ENCODE data around the gene TMC4. TPM values are rescaled to one million over a fixed set of nuclear protein-coding genes. Genes with fewer than 3 reads are reported as not detected.
A peak's percentile ranks its signal among the peaks of the same experiment; 100 is the strongest.
"Not testable (repeated sequence)": the region's sequence is repeated elsewhere in the genome, so short reads cannot be mapped to it uniquely, and the experiment has no call there.

The TMC4 gene
- polyA plus RNA-seq, 1 of the 3 experiments (the other 2 are of a cell fraction) = 2.8 TPM

DNA sequence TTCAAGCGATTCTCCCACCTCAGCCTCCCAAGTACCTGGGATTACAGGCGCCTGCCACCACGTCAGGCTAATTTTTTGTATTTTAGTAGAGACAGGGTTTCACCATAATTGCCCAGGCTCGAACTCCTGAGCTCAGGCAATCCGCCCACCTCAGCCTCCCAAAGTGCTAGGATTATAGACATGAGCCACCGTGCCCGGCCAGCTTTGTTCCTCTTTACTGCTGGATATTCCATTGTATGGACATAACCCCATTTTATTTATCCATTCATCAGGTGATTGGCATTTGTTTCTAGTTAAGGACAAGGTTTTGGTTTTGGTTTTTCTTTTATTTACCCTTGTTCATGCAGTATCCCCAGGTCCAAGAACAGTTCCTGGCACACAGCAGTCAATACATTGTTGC lies 23.6 kb upstream of the TMC4 start (continued):
- TF ChIP-seq TEAD4 (IDR thresholded peaks at IDR 0.05; ENCODE audit: borderline replicate concordance, insufficient read depth) (no peak), EZH2phosphoT487 (IDR thresholded peaks at IDR 0.05; ENCODE audit: borderline replicate concordance, low read depth) (no peak), POLR2AphosphoS5 (IDR thresholded peaks at IDR 0.05; ENCODE audit: low read depth, low read length) (no peak), GATA2 (CRISPR knock-in tag; IDR thresholded peaks at IDR 0.05) (no peak)

DNA sequence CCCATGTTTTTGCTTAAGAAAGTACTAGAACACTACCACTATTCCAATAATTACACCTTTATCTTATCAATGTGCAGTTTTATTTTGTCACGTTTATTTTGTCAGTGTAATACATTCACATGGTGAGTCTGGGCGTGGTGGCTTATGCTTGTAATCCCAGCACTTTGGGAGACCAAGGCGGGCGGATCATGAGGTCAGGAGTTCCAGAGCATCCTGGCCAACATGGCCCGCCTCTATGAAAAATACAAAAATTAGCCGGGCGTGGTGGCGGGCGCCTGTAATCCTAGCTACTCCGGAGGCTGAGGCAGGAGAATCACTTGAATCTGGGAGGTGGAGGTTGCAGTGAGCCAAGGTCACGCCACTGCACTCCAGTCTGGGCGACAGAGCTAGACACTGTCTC lies 21.5 kb upstream of the TMC4 start:
- H4K20me1 ChIP-seq (ENCODE audit: insufficient read depth); POLR2A ChIA-PET; DNase-seq; H3K4me2 ChIP-seq; H3K9me2 ChIP-seq; H3K27me3 ChIP-seq (ENCODE audit: insufficient read depth); H3K9ac ChIP-seq; H2AFZ ChIP-seq (ENCODE audit: low read depth); H3F3A ChIP-seq (replicated peaks; ENCODE audit: insufficient read depth); H3K4me3 ChIP-seq (ENCODE audit: low read depth in 2 of 2, low read length in 1 of 2); H3K9me3 ChIP-seq; H3K27ac ChIP-seq (ENCODE audit: low read depth in 2 of 2, low read length in 1 of 2); H3K4me1 ChIP-seq (ENCODE audit: control insufficient read depth in 1 of 2, insufficient read depth in 2 of 2, low read depth in 1 of 2, low read length in 1 of 2): not testable (repeated sequence)
- Histone ChIP-seq H3K79me2 (ENCODE audit: insufficient read depth) (peaks cover 35% of the 10 kb centered on the region), H3K36me3 (replicated peaks in 1 of 2; ENCODE audit: control insufficient read depth in 1 of 2, insufficient read depth in 2 of 2, low read length in 1 of 2) (peaks cover 9 to 22% of the 10 kb centered on the region in 2 experiments)
- CTCF ChIA-PET = interaction anchor here (2.2 kb wide), 1 partner anchor 38 kb away, joined by 5 read pairs; no protein-coding TSS in a partner anchor
- 94% methylated on average over 12 of the region's 12 CpGs for WGBS (ENCODE audit: low lambda C conversion rate)

- Histone ChIP-seq H3K4me3 (ENCODE audit: low read depth in 2 of 2, low read length in 1 of 2) (no peak overlapping the region), H3K4me1 (ENCODE audit: control insufficient read depth in 1 of 2, insufficient read depth in 2 of 2, low read depth in 1 of 2, low read length in 1 of 2) (peaks cover 0 to 14% of the 10 kb centered on the region in 2 experiments; a peak in 1 of 4 replicates), H3F3A (replicated peaks; ENCODE audit: insufficient read depth) (peaks cover 7% of the 10 kb centered on the region), H3K36me3 (replicated peaks in 1 of 2; ENCODE audit: control insufficient read depth in 1 of 2, insufficient read depth in 2 of 2, low read length in 1 of 2) (peaks cover 9 to 22% of the 10 kb centered on the region in 2 experiments), H3K9ac (no peak overlapping the region), H3K27me3 (ENCODE audit: insufficient read depth) (no peaks in the 10 kb centered on the region), H4K20me1 (ENCODE audit: insufficient read depth) (no peaks in the 10 kb centered on the region), H3K9me3 (no peaks in the 10 kb centered on the region), H3K79me2 (ENCODE audit: insufficient read depth) (peaks cover 47% of the 10 kb centered on the region), H3K9me2 (no peaks in the 10 kb centered on the region), H3K27ac (ENCODE audit: low read depth in 2 of 2, low read length in 1 of 2) (no peak overlapping the region), H2AFZ (ENCODE audit: low read depth) (no peak overlapping the region), H3K4me2 (no peak overlapping the region; the same call in 1 of the 2 replicates)
- TF ChIP-seq NFIC (IDR thresholded peaks at IDR 0.05; ENCODE audit: borderline replicate concordance) = no peak
- no peak for TF ChIP-seq TAF1 (IDR thresholded peaks at IDR 0.05; ENCODE audit: borderline replicate concordance, low read depth, low read length)
- no peak for TF ChIP-seq EZH2phosphoT487 (IDR thresholded peaks at IDR 0.05; ENCODE audit: borderline replicate concordance, low read depth)
- no peak for TF ChIP-seq TCF12 (IDR thresholded peaks at IDR 0.05)
- no peak for TF ChIP-seq JUND (IDR thresholded peaks at IDR 0.05)
- DNase-seq = no peak
- ChIA-PET POLR2A (no interaction called here), CTCF (no interaction called here)
- WGBS (ENCODE audit: low lambda C conversion rate) = 93% methylated on average over 11 of the region's 11 CpGs
These were observed 20.1 kb upstream of the TMC4 start for GRCh38 chr19:54193011-54193410.

GRCh38 chr19:54191811-54192453 lies 19.0 kb upstream of the TMC4 start:
- H3K4me2 ChIP-seq = peak overlapping the region; percentile 100
- H4K20me1 ChIP-seq (ENCODE audit: insufficient read depth) = no peaks in the 10 kb centered on the region
- H3F3A ChIP-seq (replicated peaks; ENCODE audit: insufficient read depth) = peaks cover 7% of the 10 kb centered on the region
- H3K27me3 ChIP-seq (ENCODE audit: insufficient read depth) = no peaks in the 10 kb centered on the region
- peaks cover 0 to 15% of the 10 kb centered on the region in 2 experiments; a peak in 1 of 4 replicates for H3K4me1 ChIP-seq (ENCODE audit: control insufficient read depth in 1 of 2, insufficient read depth in 2 of 2, low read depth in 1 of 2, low read length in 1 of 2)
- H2AFZ ChIP-seq (ENCODE audit: low read depth) = peak overlapping the region; percentile 96
- TF ChIP-seq USF1 (IDR thresholded peaks at IDR 0.05; ENCODE audit: borderline replicate concordance, low read depth) = no peak
- no peak for TF ChIP-seq RCOR1 (IDR thresholded peaks at IDR 0.05; ENCODE audit: low read length)
- no peak for TF ChIP-seq FOXJ3 (CRISPR knock-in tag; IDR thresholded peaks at IDR 0.05)
- TF ChIP-seq RFX5 (IDR thresholded peaks at IDR 0.05; ENCODE audit: low read length) = no peak
- TF ChIP-seq ELF1 (IDR thresholded peaks at IDR 0.05) = no peak
- no peak for TF ChIP-seq EP300 (IDR thresholded peaks at IDR 0.05; ENCODE audit: borderline replicate concordance in 1 of 2, low read depth in 1 of 2, low read length in 1 of 2)
- TF ChIP-seq IRF3 (IDR thresholded peaks at IDR 0.05; ENCODE audit: low read depth, low read length) = no peak
- no peak for TF ChIP-seq SMC3 (IDR thresholded peaks at IDR 0.05; ENCODE audit: low read depth, low read length)
- CTCF ChIA-PET = interaction anchor here (1.2 to 1.5 kb wide), 2 partner anchors 13 to 22 kb away, joined by 3 to 6 read pairs; no protein-coding TSS in a partner anchor
- no peak for DNase-seq
- H3K9me2 ChIP-seq = no peaks in the 10 kb centered on the region
- peaks cover 14 to 28% of the 10 kb centered on the region in 2 experiments for H3K36me3 ChIP-seq (replicated peaks in 1 of 2; ENCODE audit: control insufficient read depth in 1 of 2, insufficient read depth in 2 of 2, low read length in 1 of 2)
- WGBS (ENCODE audit: low lambda C conversion rate) = 52% methylated on average over 13 of the region's 19 CpGs
- H3K79me2 ChIP-seq (ENCODE audit: insufficient read depth) = peaks cover 57% of the 10 kb centered on the region
- peak overlapping the region; percentile 96 to 97 for H3K27ac ChIP-seq (ENCODE audit: low read depth in 2 of 2, low read length in 1 of 2)
- POLR2A ChIA-PET = interaction anchor here (0.6 to 4.1 kb wide), 3 partner anchors 9 to 76 kb away, joined by 3 to 50 read pairs (median 4); partner anchors contain the start of genes CNOT3, PRPF31, RPS9 and TFPT
- peak overlapping the region; percentile 84 to 93 for H3K4me3 ChIP-seq (ENCODE audit: low read depth in 2 of 2, low read length in 1 of 2)
- H3K9me3 ChIP-seq = no peaks in the 10 kb centered on the region
- peak overlapping the region; percentile 78 for H3K9ac ChIP-seq

Measured in SK-N-SH (cell line).